Activated CD8-positive, alpha-beta T cell treated with anti-CD3 and anti-CD28 coated beads, Interleukin-2, amount 10 ng/mL, durations not matched to agents 7 days and 5 days (primary cell): ENCODE data around the gene CLPTM1L. TPM values are rescaled to one million over a fixed set of nuclear protein-coding genes. Genes with fewer than 3 reads are reported as not detected.

Experiments
- ATAC-seq: fragments of 150-1000 bp; cut with Tn5 transposase; one replicate; pipeline ENCODE4 v1.10.0; 2021; ENCODE audit warnings: moderate library complexity
- CTCF ChIA-PET: fragments of 350-600 bp; sonication (Branson Sonifier 250); formaldehyde crosslinking; loops from one replicate; lab custom pipeline; 2021; ENCODE audit warnings: antibody characterized with exemption; lab: Charles Lee
- POLR2A ChIA-PET: fragments of 350-600 bp; sonication (Branson Sonifier 250); formaldehyde crosslinking; loops from one replicate; lab custom pipeline; 2021; ENCODE audit warnings: antibody characterized with exemption; lab: Charles Lee
- DNase-seq: peaks from one replicate; pipeline ENCODE4 v3.0.0-alpha.2; 2020
- H3K27ac Mint-ChIP-seq: one replicate; pipeline ENCODE4 v1.8.0; 2021; ENCODE audit warnings: mild to moderate bottlenecking, mixed read lengths
- H3K27me3 Mint-ChIP-seq: one replicate; pipeline ENCODE4 v1.8.0; 2021; ENCODE audit warnings: low read depth, mixed read lengths
- H3K36me3 Mint-ChIP-seq: one replicate; pipeline ENCODE4 v1.8.0; 2021; ENCODE audit warnings: low read depth, mixed read lengths
- H3K4me1 Mint-ChIP-seq: one replicate; pipeline ENCODE4 v1.8.0; 2021; ENCODE audit warnings: low read depth, mixed read lengths
- H3K4me3 Mint-ChIP-seq: one replicate; pipeline ENCODE4 v1.8.0; 2021; ENCODE audit warnings: mild to moderate bottlenecking, mixed read lengths
- H3K9me3 Mint-ChIP-seq: one replicate; pipeline ENCODE4 v1.8.0; 2022; ENCODE audit warnings: mixed read lengths; ENCODE audit not compliant: insufficient read depth
- total RNA-seq, 2 experiments: library from RNA; stranded (reverse); gene quantifications; one replicate each; pipeline ENCODE4 v1.2.3, GENCODE V29; 2021

CLPTM1L gene
- total RNA-seq, 2 experiments from 2014 or later: 80.0 to 83.8 TPM

GRCh38 chr5:1387059-1387755 lies 42.3 kb upstream of the CLPTM1L start:
- peaks cover 19% of the 10 kb centered on the region for H3K4me1 Mint-ChIP-seq
- no peak for ATAC-seq
- ChIA-PET POLR2A (interaction anchor here (0.7 to 1.6 kb wide), 2 partner anchors 43 to 207 kb away, joined by 3 read pairs; partner anchors contain the start of gene CLPTM1L), CTCF (interaction anchor here (1.0 kb wide), 1 partner anchor 10 kb away, joined by 3 read pairs; no protein-coding TSS in a partner anchor)
- H3K36me3 Mint-ChIP-seq: no peaks in the 10 kb centered on the region
- no peaks in the 10 kb centered on the region for H3K9me3 Mint-ChIP-seq
- peak overlapping the region; percentile 98 for H3K27ac Mint-ChIP-seq
- H3K4me3 Mint-ChIP-seq: peak overlapping the region; percentile 96
- DNase-seq: no peak
- peaks cover 14% of the 10 kb centered on the region for H3K27me3 Mint-ChIP-seq

- no peaks in the 10 kb centered on the region for H3K9me3 Mint-ChIP-seq
- peaks cover 14% of the 10 kb centered on the region for H3K27me3 Mint-ChIP-seq
- H3K4me3 Mint-ChIP-seq: peak overlapping the region; percentile 96
- no peaks in the 10 kb centered on the region for H3K36me3 Mint-ChIP-seq
- peak; percentile 81 for DNase-seq
- ChIA-PET CTCF (interaction anchor here (0.5 to 1.4 kb wide), 3 partner anchors 9 to 259 kb away, joined by 3 to 4 read pairs (median 3); no protein-coding TSS in a partner anchor), POLR2A (interaction anchor here (0.7 to 1.6 kb wide), 4 partner anchors 22 to 248 kb away, joined by 3 to 4 read pairs (median 4); partner anchors contain the start of gene CLPTM1L)
- peak overlapping the region; percentile 98 for H3K27ac Mint-ChIP-seq
- peak; percentile 83 for ATAC-seq
- H3K4me1 Mint-ChIP-seq: peaks cover 19% of the 10 kb centered on the region
Measured at GRCh38 chr5:1386274-1386717, 41.4 kb upstream of the CLPTM1L start.

- DNase-seq (peak; percentile 87), ATAC-seq (peak; percentile 95)
- Mint-ChIP-seq H3K4me1 (peaks cover 19% of the 10 kb centered on the region), H3K4me3 (peak overlapping the region; percentile 96), H3K27me3 (peaks cover 14% of the 10 kb centered on the region), H3K9me3 (no peaks in the 10 kb centered on the region), H3K27ac (peak overlapping the region; percentile 98), H3K36me3 (no peaks in the 10 kb centered on the region)
- CTCF ChIA-PET: interaction anchor here (0.5 to 1.4 kb wide), 4 partner anchors 82 to 259 kb away, joined by 3 to 4 read pairs (median 3); no protein-coding TSS in a partner anchor
- POLR2A ChIA-PET: interaction anchor here (0.6 to 1.6 kb wide), 6 partner anchors 22 to 280 kb away, joined by 3 to 4 read pairs (median 3); partner anchors contain the start of gene CLPTM1L
Measured at GRCh38 chr5:1385395-1386273, 40.7 kb upstream of the CLPTM1L start.

- DNase-seq (no peak), ATAC-seq (no peak)
- ChIA-PET POLR2A (interaction anchor here (1.0 to 1.5 kb wide), 2 partner anchors 39 to 250 kb away, joined by 3 to 4 read pairs; partner anchors contain the start of gene CLPTM1L), CTCF (interaction anchor here (0.7 to 1.0 kb wide), 2 partner anchors 83 to 216 kb away, joined by 3 read pairs; no protein-coding TSS in a partner anchor)
- H3K4me1 Mint-ChIP-seq: peaks cover 21% of the 10 kb centered on the region
- peaks cover 14% of the 10 kb centered on the region for H3K27me3 Mint-ChIP-seq
- no peaks in the 10 kb centered on the region for H3K9me3 Mint-ChIP-seq
- H3K36me3 Mint-ChIP-seq: no peaks in the 10 kb centered on the region
- H3K4me3 Mint-ChIP-seq: no peak overlapping the region
- H3K27ac Mint-ChIP-seq: no peak overlapping the region
Measured at GRCh38 chr5:1384521-1384920, 39.6 kb upstream of the CLPTM1L start.

- peaks cover 14% of the 10 kb centered on the region for H3K27me3 Mint-ChIP-seq
- no peaks in the 10 kb centered on the region for H3K36me3 Mint-ChIP-seq
- ChIA-PET CTCF (no interaction called here), POLR2A (no interaction called here)
- H3K9me3 Mint-ChIP-seq: no peaks in the 10 kb centered on the region
- no peak for ATAC-seq
- H3K4me3 Mint-ChIP-seq: no peak overlapping the region
- H3K27ac Mint-ChIP-seq: no peak overlapping the region
- DNase-seq: no peak
- H3K4me1 Mint-ChIP-seq: peaks cover 21% of the 10 kb centered on the region
Measured at GRCh38 chr5:1383886-1384401, 39.0 kb upstream of the CLPTM1L start.

- peaks cover 21% of the 10 kb centered on the region for H3K4me1 Mint-ChIP-seq
- no peak overlapping the region for H3K4me3 Mint-ChIP-seq
- H3K36me3 Mint-ChIP-seq: no peaks in the 10 kb centered on the region
- ChIA-PET POLR2A (no interaction called here), CTCF (interaction anchor here (1.0 kb wide), 1 partner anchor 261 kb away, joined by 3 read pairs; no protein-coding TSS in a partner anchor)
- no peak for ATAC-seq
- no peak overlapping the region for H3K27ac Mint-ChIP-seq
- peaks cover 8% of the 10 kb centered on the region for H3K27me3 Mint-ChIP-seq
- H3K9me3 Mint-ChIP-seq: no peaks in the 10 kb centered on the region
- DNase-seq: no peak
Measured at GRCh38 chr5:1383344-1383743, 38.4 kb upstream of the CLPTM1L start.

- CTCF ChIA-PET: interaction anchor here (1.0 kb wide), 1 partner anchor 262 kb away, joined by 3 read pairs; no protein-coding TSS in a partner anchor
- peaks cover 3% of the 10 kb centered on the region for H3K27me3 Mint-ChIP-seq
Measured at GRCh38 chr5:1382248-1382700, 37.4 kb upstream of the CLPTM1L start.

GRCh38 chr5:1381370-1382247 lies 36.7 kb upstream of the CLPTM1L start:
- H3K27me3 Mint-ChIP-seq: no peaks in the 10 kb centered on the region
- no peak overlapping the region for H3K27ac Mint-ChIP-seq
- H3K4me1 Mint-ChIP-seq: peaks cover 15% of the 10 kb centered on the region
- H3K4me3 Mint-ChIP-seq: no peak overlapping the region
- CTCF ChIA-PET: interaction anchor here (1.3 to 2.7 kb wide), 5 partner anchors 27 to 271 kb away, joined by 3 to 12 read pairs (median 4); no protein-coding TSS in a partner anchor
- POLR2A ChIA-PET: no interaction called here
- ATAC-seq (no peak), DNase-seq (no peak)
- no peaks in the 10 kb centered on the region for H3K9me3 Mint-ChIP-seq
- no peaks in the 10 kb centered on the region for H3K36me3 Mint-ChIP-seq

More at GRCh38 chr5:1382248-1382700, 37.4 kb upstream of the CLPTM1L start:
- H3K4me3 Mint-ChIP-seq: no peak overlapping the region
- no peaks in the 10 kb centered on the region for H3K9me3 Mint-ChIP-seq
- no peaks in the 10 kb centered on the region for H3K36me3 Mint-ChIP-seq
- POLR2A ChIA-PET: no interaction called here
- peaks cover 21% of the 10 kb centered on the region for H3K4me1 Mint-ChIP-seq
- ATAC-seq (no peak), DNase-seq (no peak)
- no peak overlapping the region for H3K27ac Mint-ChIP-seq

GRCh38 chr5:1380910-1381309 lies 36.0 kb upstream of the CLPTM1L start:
- ChIA-PET CTCF (interaction anchor here (1.0 to 2.7 kb wide), 17 partner anchors 9 to 275 kb away, joined by 3 to 15 read pairs (median 4); partner anchors contain the start of gene CLPTM1L), POLR2A (interaction anchor here (1.5 kb wide), 1 partner anchor 36 kb away, joined by 3 read pairs; the partner anchor contains the start of gene CLPTM1L)
- Mint-ChIP-seq H3K27me3 (no peaks in the 10 kb centered on the region), H3K4me1 (peaks cover 9% of the 10 kb centered on the region), H3K27ac (no peak overlapping the region), H3K9me3 (no peaks in the 10 kb centered on the region), H3K36me3 (no peaks in the 10 kb centered on the region), H3K4me3 (no peak overlapping the region)
- ATAC-seq (no peak), DNase-seq (no peak)
